Bronchial epithelial cell (primary cell): ENCODE measurements around the gene CDK10. TPM values are rescaled to one million over a fixed set of nuclear protein-coding genes. Genes with fewer than 3 reads are reported as not detected.
A peak's percentile ranks its signal among the peaks of the same experiment; 100 is the strongest.

Source experiments
- DNase-seq: peaks from one replicate; pipeline ENCODE4 v3.0.0-alpha.2; 2010; ENCODE audit warnings: low read depth
- FAIRE-seq: peaks from 2 replicates; lab custom pipeline; 2011; peaks lifted over from hg19 to GRCh38; lab: Jason Lieb, UNC
- H3K27me3 ChIP-seq: 2 replicates; pipeline ENCODE4 v1.5.1; 2011; ENCODE audit warnings: low read length; ENCODE audit not compliant: control insufficient read depth, insufficient read depth
- H3K36me3 ChIP-seq: 2 replicates; pipeline ENCODE4 v1.5.1; 2011; ENCODE audit warnings: low read length; ENCODE audit not compliant: control insufficient read depth, insufficient read depth
- H3K4me3 ChIP-seq: 2 replicates; pipeline ENCODE4 v1.5.1; 2011; ENCODE audit warnings: mild to moderate bottlenecking, low read depth, low read length, control low read depth
- total RNA-seq: library from RNA; depleted of rRNA; stranded (reverse); fragments of >200 nt; gene quantifications from 2 replicates; pipeline ENCODE4 v1.2.1, GENCODE V29; 2014
- TF ChIP-seq, protein P1 (sequence below): IDR thresholded peaks from 2 replicates; pipeline ENCODE4 v1.5.1; 2011; ENCODE audit warnings: mild to moderate bottlenecking, moderate library complexity, low read length, control low read depth, inconsistent platforms; ENCODE audit not compliant: insufficient read depth, severe bottlenecking

The CDK10 gene
- total RNA-seq, 1 donor from 2014 or later, result 280 TPM

DNA sequence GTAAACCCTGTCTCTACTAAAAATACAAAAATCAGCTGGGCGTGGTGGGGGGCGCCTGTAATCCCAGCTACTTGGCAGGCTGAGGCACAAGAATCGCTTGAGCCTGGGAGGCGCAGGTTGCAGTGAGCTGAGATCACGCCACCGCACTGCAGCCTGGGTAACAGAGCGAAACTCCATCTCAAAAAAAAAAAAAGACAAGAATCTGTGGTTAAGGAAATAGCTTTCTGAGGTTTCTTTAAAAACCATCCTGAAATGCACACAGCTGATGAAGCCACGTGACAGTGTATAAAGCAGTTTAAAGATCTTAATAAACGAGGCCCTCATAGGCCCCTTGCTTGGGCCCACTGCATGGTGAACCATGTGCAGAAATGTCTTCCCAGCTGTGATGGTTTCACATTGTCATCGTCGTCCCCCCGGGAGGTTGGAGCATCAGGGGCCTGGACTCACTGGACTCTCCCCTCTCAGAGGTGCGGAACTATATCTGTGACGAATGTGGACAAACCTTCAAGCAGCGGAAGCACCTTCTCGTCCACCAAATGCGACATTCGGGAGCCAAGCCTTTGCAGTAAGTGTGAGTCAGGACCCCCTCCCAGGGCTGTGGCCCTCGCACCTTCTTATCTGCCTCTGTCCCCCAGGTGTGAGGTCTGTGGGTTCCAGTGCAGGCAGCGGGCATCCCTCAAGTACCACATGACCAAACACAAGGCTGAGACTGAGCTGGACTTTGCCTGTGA, 51.0 kb downstream of the CDK10 start:
- DNase-seq, result no peak
- TF ChIP-seq, protein P1, sequence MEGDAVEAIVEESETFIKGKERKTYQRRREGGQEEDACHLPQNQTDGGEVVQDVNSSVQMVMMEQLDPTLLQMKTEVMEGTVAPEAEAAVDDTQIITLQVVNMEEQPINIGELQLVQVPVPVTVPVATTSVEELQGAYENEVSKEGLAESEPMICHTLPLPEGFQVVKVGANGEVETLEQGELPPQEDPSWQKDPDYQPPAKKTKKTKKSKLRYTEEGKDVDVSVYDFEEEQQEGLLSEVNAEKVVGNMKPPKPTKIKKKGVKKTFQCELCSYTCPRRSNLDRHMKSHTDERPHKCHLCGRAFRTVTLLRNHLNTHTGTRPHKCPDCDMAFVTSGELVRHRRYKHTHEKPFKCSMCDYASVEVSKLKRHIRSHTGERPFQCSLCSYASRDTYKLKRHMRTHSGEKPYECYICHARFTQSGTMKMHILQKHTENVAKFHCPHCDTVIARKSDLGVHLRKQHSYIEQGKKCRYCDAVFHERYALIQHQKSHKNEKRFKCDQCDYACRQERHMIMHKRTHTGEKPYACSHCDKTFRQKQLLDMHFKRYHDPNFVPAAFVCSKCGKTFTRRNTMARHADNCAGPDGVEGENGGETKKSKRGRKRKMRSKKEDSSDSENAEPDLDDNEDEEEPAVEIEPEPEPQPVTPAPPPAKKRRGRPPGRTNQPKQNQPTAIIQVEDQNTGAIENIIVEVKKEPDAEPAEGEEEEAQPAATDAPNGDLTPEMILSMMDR, result no peak
- Histone ChIP-seq H3K27me3 (no peaks in the 10 kb centered on the region), H3K4me3 (no peak overlapping the region), H3K36me3 (peaks cover 35% of the 10 kb centered on the region)
- FAIRE-seq, result no peak

DNA sequence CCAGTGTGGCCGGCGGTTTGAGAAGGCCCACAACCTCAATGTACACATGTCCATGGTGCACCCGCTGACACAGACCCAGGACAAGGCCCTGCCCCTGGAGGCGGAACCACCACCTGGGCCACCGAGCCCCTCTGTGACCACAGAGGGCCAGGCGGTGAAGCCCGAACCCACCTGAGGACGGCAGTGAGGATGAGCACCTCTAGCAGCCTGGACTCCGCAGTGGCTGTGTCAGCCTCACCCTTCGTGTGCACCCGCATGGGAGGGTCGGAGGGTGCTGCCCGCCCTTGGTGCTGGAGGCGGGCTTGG, 51.5 kb downstream of the CDK10 start:
- peaks cover 33% of the 10 kb centered on the region for H3K36me3 ChIP-seq
- FAIRE-seq (no peak), DNase-seq (no peak)
- H3K4me3 ChIP-seq, result no peak overlapping the region
- H3K27me3 ChIP-seq, result no peaks in the 10 kb centered on the region
- TF ChIP-seq, protein P1, result no peak

DNA sequence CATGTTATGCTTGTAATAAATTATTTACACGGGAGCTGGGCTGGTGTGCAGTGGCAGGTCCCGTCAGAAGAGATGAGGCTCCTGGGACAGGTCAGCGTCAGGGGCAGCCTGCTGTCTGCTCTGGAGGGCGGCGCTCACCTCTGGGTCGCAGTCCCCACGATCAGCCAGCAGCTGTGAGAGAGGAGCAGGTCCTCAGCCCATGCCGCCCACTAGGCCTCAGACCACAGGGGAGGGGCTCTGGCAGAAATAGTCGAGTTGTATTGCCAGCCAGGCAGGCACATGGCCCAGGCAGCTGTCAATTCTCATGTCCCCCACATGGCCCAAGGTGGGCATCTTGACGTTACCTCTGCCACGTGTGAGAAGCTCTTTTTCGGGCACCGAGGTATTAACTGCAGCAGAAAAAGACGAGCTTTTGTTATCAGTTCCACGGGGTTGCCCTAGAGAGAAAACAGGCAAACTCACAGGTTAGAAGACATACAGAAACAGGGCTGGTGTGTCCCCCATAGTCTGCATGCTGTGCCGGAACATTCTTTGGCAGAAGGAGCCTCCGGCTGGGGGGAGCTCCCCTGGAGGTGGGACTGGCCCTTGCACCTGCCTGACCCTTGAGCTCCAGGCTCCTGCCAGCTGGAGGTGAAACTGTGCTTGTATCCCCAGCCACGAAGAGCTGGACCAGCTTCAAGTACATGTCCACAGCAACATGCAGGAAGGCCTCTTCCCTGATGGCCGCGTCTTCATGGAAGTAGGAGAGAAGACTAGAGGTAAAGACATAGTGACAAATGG, 52.2 kb downstream of the CDK10 start:
- TF ChIP-seq, protein P1, result no peak
- DNase-seq, result no peak
- H3K27me3 ChIP-seq, result no peaks in the 10 kb centered on the region
- H3K4me3 ChIP-seq, result no peak overlapping the region
- peaks cover 28% of the 10 kb centered on the region for H3K36me3 ChIP-seq
- no peak for FAIRE-seq

DNA sequence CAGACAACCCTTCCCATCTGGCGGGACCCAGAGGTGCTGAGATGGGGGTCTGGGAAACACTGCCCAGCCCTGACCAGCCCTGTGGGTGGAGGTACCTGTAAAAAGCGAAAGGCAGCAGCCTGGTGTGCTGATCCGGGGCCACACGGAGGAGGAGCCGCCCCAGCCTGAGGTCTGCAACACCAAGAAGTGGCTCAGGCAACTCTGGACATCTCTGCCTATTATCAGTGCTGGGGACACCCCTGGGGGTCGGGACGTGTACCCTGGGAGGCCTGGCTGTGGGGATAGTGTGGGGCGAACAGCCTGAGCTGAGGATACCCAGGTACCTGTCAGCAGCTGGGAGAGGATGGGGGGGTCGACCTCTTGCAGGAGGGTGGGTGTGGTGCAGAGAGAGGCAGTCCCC, 52.9 kb downstream of the CDK10 start:
- TF ChIP-seq, protein P1, result no peak
- FAIRE-seq (no peak), DNase-seq (no peak)
- peaks cover 23% of the 10 kb centered on the region for H3K36me3 ChIP-seq
- H3K4me3 ChIP-seq, result no peak overlapping the region
- no peaks in the 10 kb centered on the region for H3K27me3 ChIP-seq

DNA sequence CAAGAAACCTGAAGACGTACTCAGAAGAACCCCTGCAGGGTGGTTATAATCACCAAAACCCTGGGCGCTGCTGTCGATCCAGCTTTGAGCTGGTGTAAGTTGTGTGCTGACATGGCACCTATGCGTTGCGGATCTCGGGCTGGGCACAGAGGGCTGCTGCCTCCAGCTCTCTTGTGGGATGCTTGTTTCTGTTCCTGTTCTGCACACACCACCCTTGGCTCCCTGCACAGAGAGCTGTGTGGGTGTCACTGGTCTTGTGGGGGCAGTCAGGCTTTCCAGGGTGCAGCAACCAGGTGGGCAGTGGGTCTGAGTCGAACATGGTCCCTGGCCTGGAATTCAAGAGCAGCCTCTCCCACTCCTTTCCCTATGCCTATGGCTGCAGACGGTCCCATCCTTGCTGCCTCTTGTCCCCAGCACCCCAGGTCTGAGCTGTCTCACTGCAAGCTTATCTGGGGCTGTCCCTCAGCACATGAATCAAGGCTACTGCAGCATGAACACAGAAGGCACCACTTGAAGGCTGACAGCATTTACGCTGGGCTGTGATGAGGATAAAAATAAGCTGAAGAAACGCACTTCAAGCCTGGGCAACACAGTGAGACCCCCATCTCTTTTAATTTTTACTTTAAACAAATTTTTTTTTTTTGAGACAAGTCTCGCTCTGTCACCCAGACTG, 55.0 kb downstream of the CDK10 start:
- Histone ChIP-seq H3K4me3 (no peak overlapping the region), H3K36me3 (peaks cover 20% of the 10 kb centered on the region), H3K27me3 (no peaks in the 10 kb centered on the region)
- DNase-seq (no peak), FAIRE-seq (peak; percentile 36)
- TF ChIP-seq, protein P1, result no peak
